H1 (cell line): Measurements from ENCODE around the gene ASIC5. TPM values are rescaled to one million over a fixed set of nuclear protein-coding genes. Genes with fewer than 3 reads are reported as not detected.

Source experiments
- CTCF ChIA-PET: fragments of 300-600 bp; sonication (Branson Sonifier 250); formaldehyde crosslinking; loops from one replicate; lab custom pipeline; 2021; ENCODE audit not compliant: partially characterized antibody; lab: Charles Lee
- POLR2A ChIA-PET: fragments of 300-600 bp; sonication (Branson Sonifier 250); formaldehyde crosslinking; loops from one replicate; lab custom pipeline; 2021; ENCODE audit warnings: inconsistent platforms; ENCODE audit not compliant: partially characterized antibody; lab: Charles Lee
- DNase-seq, 2 experiments: peaks; one replicate each; pipeline versions ENCODE4 v3.0.0 to v3.0.0-alpha.2; 2010 to 2022; ENCODE audit warnings: low spot score in 2 of 2, low read depth in 1 of 2, mixed read lengths in 1 of 2
- FAIRE-seq: peaks from 2 replicates; lab custom pipeline; 2011; peaks lifted over from hg19 to GRCh38; lab: Jason Lieb, UNC
- H2AFZ ChIP-seq: 2 replicates; pipeline ENCODE4 v1.8.1; 2012; ENCODE audit warnings: low read length, inconsistent platforms
- H2AK5ac ChIP-seq: 2 replicates; pipeline ENCODE4 v1.6.1; 2013; ENCODE audit warnings: low read depth, low read length
- H2BK120ac ChIP-seq: replicated peaks from 2 replicates; pipeline ENCODE3; 2013; ENCODE audit warnings: low read depth, low read length, inconsistent platforms
- H2BK12ac ChIP-seq: 2 replicates; pipeline ENCODE4 v1.6.1; 2013; ENCODE audit warnings: low read depth, low read length
- H2BK15ac ChIP-seq: 2 replicates; pipeline ENCODE4 v1.6.1; 2013; ENCODE audit warnings: low read length
- H2BK20ac ChIP-seq: 2 replicates; pipeline ENCODE4 v1.6.1; 2013; ENCODE audit warnings: low read length
- H2BK5ac ChIP-seq: 2 replicates; pipeline ENCODE4 v1.6.1; 2013; ENCODE audit warnings: low read depth, low read length
- H3K14ac ChIP-seq: 2 replicates; pipeline ENCODE4 v1.6.1; 2013; ENCODE audit warnings: inconsistent platforms; ENCODE audit not compliant: insufficient read length
- H3K18ac ChIP-seq: 2 replicates; pipeline ENCODE4 v1.6.1; 2013; ENCODE audit warnings: low read length; ENCODE audit errors: extremely low read depth
- H3K23ac ChIP-seq: 2 replicates; pipeline ENCODE4 v1.6.1; 2013; ENCODE audit warnings: inconsistent platforms; ENCODE audit not compliant: insufficient read length
- H3K23me2 ChIP-seq: 2 replicates; pipeline ENCODE4 v1.6.1; 2013; ENCODE audit warnings: low read depth, low read length
- H3K27ac ChIP-seq: 2 replicates; pipeline ENCODE4 v1.6.1; 2011; ENCODE audit warnings: low read depth, low read length, inconsistent platforms
- H3K27me3 ChIP-seq, 4 experiments: replicated peaks in 1 of 4; 1 replicate in 1 of 4; 2 replicates in 3 of 4; pipeline versions ENCODE4 v1.6.1 to v1.8.1; 2011 to 2013; ENCODE audit warnings: low read length in 3 of 4, mild to moderate bottlenecking in 3 of 4, inconsistent platforms in 2 of 4, mixed read lengths in 2 of 4, moderate library complexity in 1 of 4; ENCODE audit not compliant: control insufficient read depth in 3 of 4, insufficient read depth in 3 of 4; ENCODE audit errors: extremely low read depth in 1 of 4
- H3K36me3 ChIP-seq, 4 experiments: 2 replicates each; pipeline versions ENCODE4 v1.6.1 to v1.8.1; 2011 to 2013; ENCODE audit warnings: mild to moderate bottlenecking in 4 of 4, low read length in 3 of 4, moderate library complexity in 2 of 4, control low read depth in 1 of 4, inconsistent platforms in 1 of 4; ENCODE audit not compliant: insufficient read depth in 4 of 4, control insufficient read depth in 2 of 4
- H3K4ac ChIP-seq: replicated peaks from 2 replicates; pipeline ENCODE3; 2013; ENCODE audit warnings: low read length, low read depth, mixed read lengths, inconsistent platforms; ENCODE audit not compliant: insufficient read length
- H3K4me1 ChIP-seq, 4 experiments: replicated peaks in 1 of 4; 1 replicate in 1 of 4; 2 replicates in 3 of 4; pipeline versions ENCODE4 v1.6.1 to v1.8.1; 2011 to 2013; ENCODE audit warnings: low read length in 3 of 4, inconsistent platforms in 2 of 4, mixed read lengths in 1 of 4; ENCODE audit not compliant: insufficient read depth in 4 of 4, control insufficient read depth in 3 of 4
- H3K4me2 ChIP-seq, 2 experiments: 2 replicates each; pipeline versions ENCODE4 v1.6.1 to v1.8.1; 2011 to 2013; ENCODE audit warnings: low read depth in 2 of 2, low read length in 2 of 2, control low read depth in 1 of 2, inconsistent platforms in 1 of 2, mild to moderate bottlenecking in 1 of 2; ENCODE audit not compliant: insufficient read depth in 1 of 2
- H3K4me3 ChIP-seq, 4 experiments: fragments of 200-600, 300-600 bp in 1 of 4; sonication (generic), shearing (Covaris generic), sonication (Bioruptor Twin) in 1 of 4; 2 replicates each; pipeline versions ENCODE4 v1.5.1 to v1.8.1; 2011 to 2016; ENCODE audit warnings: low read length in 4 of 4, low read depth in 3 of 4, control low read depth in 2 of 4, inconsistent platforms in 2 of 4, mild to moderate bottlenecking in 2 of 4, mixed read lengths in 1 of 4, moderate library complexity in 1 of 4; ENCODE audit not compliant: insufficient read depth in 2 of 4; ENCODE audit errors: extremely low read depth in 1 of 4
- H3K56ac ChIP-seq: replicated peaks from 2 replicates; pipeline ENCODE3; 2013; ENCODE audit warnings: low read depth, mild to moderate bottlenecking, mixed read lengths, low read length, inconsistent platforms; ENCODE audit not compliant: insufficient read length
- H3K79me1 ChIP-seq: 2 replicates; pipeline ENCODE4 v1.6.1; 2013; ENCODE audit warnings: low read depth, low read length, control low read depth
- H3K79me2 ChIP-seq, 2 experiments: 2 replicates each; pipeline versions ENCODE4 v1.6.1 to v1.8.1; 2012 to 2013; ENCODE audit warnings: low read length in 2 of 2, mild to moderate bottlenecking in 2 of 2, inconsistent platforms in 1 of 2; ENCODE audit not compliant: insufficient read depth in 2 of 2, control insufficient read depth in 1 of 2
- H3K9ac ChIP-seq, 4 experiments: replicated peaks in 1 of 4; 1 replicate in 1 of 4; 2 replicates in 3 of 4; pipeline versions ENCODE4 v1.6.1 to v1.8.1; 2011 to 2013; ENCODE audit warnings: low read depth in 3 of 4, low read length in 3 of 4, control low read depth in 2 of 4, mild to moderate bottlenecking in 2 of 4, moderate library complexity in 2 of 4, inconsistent platforms in 1 of 4; ENCODE audit errors: extremely low read depth in 1 of 4
- H3K9me3 ChIP-seq, 2 experiments: 2 replicates each; pipeline versions ENCODE4 v1.6.1 to v1.8.1; 2012 to 2013; ENCODE audit warnings: mild to moderate bottlenecking in 2 of 2, moderate library complexity in 2 of 2, control low read depth in 1 of 2, inconsistent platforms in 1 of 2, low read depth in 1 of 2, low read length in 1 of 2, mixed read lengths in 1 of 2; ENCODE audit not compliant: insufficient read depth in 2 of 2
- H4K20me1 ChIP-seq, 2 experiments: replicated peaks in 1 of 2; 2 replicates each; pipeline versions ENCODE3 to v1.8.1; 2011 to 2013; ENCODE audit warnings: inconsistent platforms in 2 of 2, low read length in 2 of 2, mild to moderate bottlenecking in 1 of 2; ENCODE audit not compliant: insufficient read depth in 2 of 2, control insufficient read depth in 1 of 2
- H4K5ac ChIP-seq: 2 replicates; pipeline ENCODE4 v1.6.1; 2013; ENCODE audit warnings: low read length, low read depth, mixed read lengths, inconsistent platforms; ENCODE audit not compliant: insufficient read length
- H4K8ac ChIP-seq: 2 replicates; pipeline ENCODE4 v1.8.0; 2013; ENCODE audit warnings: mild to moderate bottlenecking, moderate library complexity, low read length, inconsistent platforms; ENCODE audit not compliant: insufficient read depth; ENCODE audit errors: extremely low read depth
- H4K91ac ChIP-seq: replicated peaks from 2 replicates; pipeline ENCODE3; 2013; ENCODE audit warnings: low read length, mixed read lengths, inconsistent platforms; ENCODE audit not compliant: insufficient read length
- CBX8 ChIP-seq: fragments of 300-800, 300-1000 bp; sonication (generic); IDR thresholded peaks from 2 replicates; pipeline ENCODE4 v1.7.1; 2016; ENCODE audit warnings: low read depth, low read length, borderline replicate concordance
- CEBPB ChIP-seq: IDR thresholded peaks from 2 replicates; pipeline ENCODE4 v1.6.1; 2012; ENCODE audit warnings: low read depth, low read length
- E2F6 ChIP-seq: IDR thresholded peaks from 2 replicates; pipeline ENCODE4 v1.6.1; 2012; ENCODE audit warnings: inconsistent platforms
- GABPA ChIP-seq: IDR thresholded peaks from 2 replicates; pipeline ENCODE4 v1.6.1; 2011; ENCODE audit warnings: mild to moderate bottlenecking, low read length, moderate library complexity, borderline replicate concordance; ENCODE audit not compliant: insufficient read depth
- HDAC2 ChIP-seq, 2 experiments: fragments of 300-600 bp in 1 of 2; sonication (generic) in 1 of 2; IDR thresholded peaks; 2 replicates each; pipeline ENCODE4 v1.6.1; 2011 to 2012; ENCODE audit warnings: low read depth in 2 of 2, low read length in 2 of 2, mild to moderate bottlenecking in 2 of 2, moderate library complexity in 2 of 2, borderline replicate concordance in 1 of 2, inconsistent platforms in 1 of 2
- HDAC6 ChIP-seq: IDR thresholded peaks from one replicate; pipeline ENCODE4 v1.7.1; 2012; ENCODE audit warnings: low read depth, mild to moderate bottlenecking, inconsistent platforms, low read length, moderate library complexity
- POLR2A ChIP-seq, 2 experiments: IDR thresholded peaks; 1 replicate in 1 of 2; 2 replicates in 1 of 2; pipeline ENCODE4 v1.6.1; 2011; ENCODE audit warnings: low read depth in 2 of 2, low read length in 2 of 2, mild to moderate bottlenecking in 2 of 2; ENCODE audit errors: control extremely low read depth in 1 of 2
- SIX5 ChIP-seq: IDR thresholded peaks from 2 replicates; pipeline ENCODE4 v1.6.1; 2011; ENCODE audit warnings: mild to moderate bottlenecking, low read depth, low read length
- TAF1 ChIP-seq: IDR thresholded peaks from 2 replicates; pipeline ENCODE4 v1.6.1; 2011; ENCODE audit warnings: mild to moderate bottlenecking, low read depth, low read length
- TBP ChIP-seq: IDR thresholded peaks from 2 replicates; pipeline ENCODE4 v1.6.1; 2011; ENCODE audit warnings: low read depth, low read length, improper control_type of control experiment
- TCF12 ChIP-seq: IDR thresholded peaks from 2 replicates; pipeline ENCODE4 v1.6.1; 2011; ENCODE audit warnings: low read depth, mild to moderate bottlenecking, low read length
- ZNF274 ChIP-seq: IDR thresholded peaks from 2 replicates; pipeline ENCODE4 v1.7.0; 2012; ENCODE audit warnings: low read length, borderline replicate concordance; ENCODE audit errors: extremely low read depth
- WGBS, 2 experiments: shearing (Covaris generic) in 1 of 2; methylation state at CpG; one replicate each; pipeline versions ENCODE4 v1.1.6 to v1.1.7; 2013 to 2015; ENCODE audit warnings: low lambda C conversion rate in 2 of 2, mixed read lengths in 2 of 2, inconsistent platforms in 1 of 2, low coverage in 1 of 2, missing lambda C conversion rate in 1 of 2; ENCODE audit not compliant: insufficient replicate concordance in 2 of 2, insufficient coverage in 1 of 2, insufficient read length in 1 of 2; ENCODE audit errors: extremely low coverage in 1 of 2, missing lambda C conversion rate in 1 of 2; 5-methylcytosine and 5-hydroxymethylcytosine counted together
- polyA plus RNA-seq, 7 experiments: library from polyadenylated mRNA; depleted of rRNA in 3 of 7; stranded (reverse) in 5 of 7; unstranded in 2 of 7; fragments of >200 nt in 5 of 7; fragments of 200-250 nt in 2 of 7; gene quantifications; 1 replicate in 5 of 7; 2 replicates in 1 of 7; 4 replicates in 1 of 7; pipeline versions ENCODE4 v1.2.1 to v1.2.3, GENCODE V29; 2011 to 2013; ENCODE audit warnings: missing spikeins in 2 of 7, mixed read lengths in 2 of 7
- total RNA-seq: library from RNA; stranded (reverse); fragmentation: NEBNext Ultra II Directional; extraction: Animal tissue kit (Norgen Biotek cat#: 25700); gene quantifications from 2 replicates; pipeline ENCODE4 v1.2.1, GENCODE V29; 2021
- TF ChIP-seq, protein P1 (sequence below): IDR thresholded peaks from 2 replicates; pipeline ENCODE4 v1.6.1; 2012; ENCODE audit warnings: low read length, inconsistent platforms

Gene ASIC5
- total and polyA plus RNA-seq, 2 of the 8 experiments (the other 6 are each of a cell fraction or from before 2014, with no cell fraction given), result not detected

- H3K23ac ChIP-seq, result no peak overlapping the region
- no peak overlapping the region for H2BK15ac ChIP-seq
- H2BK20ac ChIP-seq, result no peak overlapping the region
- no peak overlapping the region for H4K8ac ChIP-seq
- CTCF ChIA-PET, result interaction anchor here (1.4 kb wide), 1 partner anchor 18 kb away, joined by 3 read pairs; no protein-coding TSS in a partner anchor
- FAIRE-seq, result no peak
- 96% methylated on average over 1 of the region's 1 CpG; no CpG with 5 or more reads in 1 of the 2 experiments for WGBS, 2 experiments
- H3K79me2 ChIP-seq, result no peaks in the 10 kb centered on the region
- H3K27me3 ChIP-seq, result no peaks in the 10 kb centered on the region
- no peak overlapping the region for H2BK5ac ChIP-seq
- H2AFZ ChIP-seq, result no peak overlapping the region
- H4K5ac ChIP-seq, result no peak overlapping the region
- H3K9ac ChIP-seq, result no peak overlapping the region
- no peak overlapping the region for H2BK12ac ChIP-seq
- H3K4me1 ChIP-seq, result no peaks in the 10 kb centered on the region
- no peaks in the 10 kb centered on the region for H3K79me1 ChIP-seq
- no peaks in the 10 kb centered on the region for H3K23me2 ChIP-seq
- H3K14ac ChIP-seq, result no peak overlapping the region
- no peak overlapping the region for H4K91ac ChIP-seq
- H3K56ac ChIP-seq, result no peak overlapping the region
- H3K9me3 ChIP-seq, result no peaks in the 10 kb centered on the region
- no peak overlapping the region for H3K4me2 ChIP-seq
- DNase-seq, result no peak
- H2BK120ac ChIP-seq, result no peak overlapping the region
- no peak overlapping the region for H3K4me3 ChIP-seq
- H2AK5ac ChIP-seq, result no peak overlapping the region
- H3K4ac ChIP-seq, result no peak overlapping the region
- no peaks in the 10 kb centered on the region for H4K20me1 ChIP-seq
- H3K36me3 ChIP-seq, result no peaks in the 10 kb centered on the region
- H3K27ac ChIP-seq, result no peak overlapping the region
- H3K18ac ChIP-seq, result no peak overlapping the region
- POLR2A ChIA-PET, result no interaction called here
- no peak for TF ChIP-seq TCF12
- TF ChIP-seq, protein P1, sequence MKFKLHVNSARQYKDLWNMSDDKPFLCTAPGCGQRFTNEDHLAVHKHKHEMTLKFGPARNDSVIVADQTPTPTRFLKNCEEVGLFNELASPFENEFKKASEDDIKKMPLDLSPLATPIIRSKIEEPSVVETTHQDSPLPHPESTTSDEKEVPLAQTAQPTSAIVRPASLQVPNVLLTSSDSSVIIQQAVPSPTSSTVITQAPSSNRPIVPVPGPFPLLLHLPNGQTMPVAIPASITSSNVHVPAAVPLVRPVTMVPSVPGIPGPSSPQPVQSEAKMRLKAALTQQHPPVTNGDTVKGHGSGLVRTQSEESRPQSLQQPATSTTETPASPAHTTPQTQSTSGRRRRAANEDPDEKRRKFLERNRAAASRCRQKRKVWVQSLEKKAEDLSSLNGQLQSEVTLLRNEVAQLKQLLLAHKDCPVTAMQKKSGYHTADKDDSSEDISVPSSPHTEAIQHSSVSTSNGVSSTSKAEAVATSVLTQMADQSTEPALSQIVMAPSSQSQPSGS, result no peak
- TF ChIP-seq SIX5, result no peak
- no peak for TF ChIP-seq GABPA
- no peak for TF ChIP-seq HDAC2 (IDR thresholded peaks at IDR 0.05; ENCODE audit: borderline replicate concordance in 1 of 2, low read depth in 2 of 2, low read length in 2 of 2)
- no peak for TF ChIP-seq E2F6
- no peak for TF ChIP-seq TBP
- no peak for TF ChIP-seq POLR2A (IDR thresholded peaks at IDR 0.05; ENCODE audit: control extremely low read depth in 1 of 2, low read depth in 2 of 2, low read length in 2 of 2)
- TF ChIP-seq ZNF274, result no peak
- TF ChIP-seq CBX8, result no peak
- no peak for TF ChIP-seq HDAC6
- TF ChIP-seq CEBPB, result no peak
- TF ChIP-seq TAF1, result no peak
These were observed 41.5 kb upstream of the ASIC5 start for GRCh38 chr4:155907556-155907955.
